HG02678 (cell line): Measurements from ENCODE around the gene CD4.
A peak's percentile ranks its signal among the peaks of the same experiment; 100 is the strongest.
"Not testable (repeated sequence)": the region's sequence is repeated elsewhere in the genome, so short reads cannot be mapped to it uniquely, and the experiment has no call there.

Experiments
- ATAC-seq: cut with Tn5 transposase; IDR thresholded peaks from one replicate; pipeline ENCODE4 v1.9.1; 2021; ENCODE audit warnings: mild to moderate bottlenecking, moderate library complexity; ENCODE audit not compliant: unreplicated experiment

Gene CD4

GRCh38 chr12:6788972-6789924 lies at the start of gene CD4:
CD4 (plus strand) TSS chr12:6789528; CDS start chr12:6800139, 10,611 bp downstream.
- no peak for ATAC-seq

GRCh38 chr12:6742080-6742479 lies 47.2 kb upstream of the CD4 start:
- not testable (repeated sequence) for ATAC-seq

- ATAC-seq = no peak
Measured at GRCh38 chr12:6742834-6743233, 46.5 kb upstream of the CD4 start.

- not testable (repeated sequence) for ATAC-seq
Measured at GRCh38 chr12:6743300-6743699, 46.0 kb upstream of the CD4 start.

GRCh38 chr12:6745741-6746525 lies 43.4 kb upstream of the CD4 start:
- no peak for ATAC-seq

- no peak for ATAC-seq
Measured at GRCh38 chr12:6747216-6747615, 42.1 kb upstream of the CD4 start.

GRCh38 chr12:6748761-6749160 lies 40.6 kb upstream of the CD4 start:
- ATAC-seq = no peak

GRCh38 chr12:6750506-6750905 lies 38.8 kb upstream of the CD4 start:
- ATAC-seq = no peak

- no peak for ATAC-seq
Measured at GRCh38 chr12:6751767-6752166, 37.6 kb upstream of the CD4 start.

GRCh38 chr12:6752167-6752920 lies 37.0 kb upstream of the CD4 start:
- no peak for ATAC-seq

GRCh38 chr12:6752921-6753771 lies 36.2 kb upstream of the CD4 start, which contains the start of gene MLF2:
MLF2 (minus strand) TSS chr12:6753141; CDS start chr12:6752334, 807 bp downstream.
- ATAC-seq = peak; percentile 86

- ATAC-seq = no peak
Measured at GRCh38 chr12:6753772-6754356, 35.5 kb upstream of the CD4 start.

GRCh38 chr12:6754411-6754810 lies 34.9 kb upstream of the CD4 start:
- ATAC-seq = no peak

- no peak for ATAC-seq
Measured at GRCh38 chr12:6757028-6757690, 32.2 kb upstream of the CD4 start.

GRCh38 chr12:6758506-6759095 lies 30.7 kb upstream of the CD4 start:
- no peak for ATAC-seq

GRCh38 chr12:6759741-6760140 lies 29.6 kb upstream of the CD4 start:
- ATAC-seq = no peak

GRCh38 chr12:6763380-6763779 lies 25.9 kb upstream of the CD4 start:
- no peak for ATAC-seq

- ATAC-seq = peak; percentile 83
Measured at GRCh38 chr12:6764011-6764828, 25.1 kb upstream of the CD4 start.
